ENCODE data around the gene SUSD1. TPM values are rescaled to one million over a fixed set of nuclear protein-coding genes. Genes with fewer than 3 reads are reported as not detected.

SUSD1 gene
- total and polyA plus RNA-seq, 9 of the 15 experiments (the other 6 are each of a cell fraction or from before 2014, with no cell fraction given), result 10.9 to 44.4 (median 36.1) TPM

DNA sequence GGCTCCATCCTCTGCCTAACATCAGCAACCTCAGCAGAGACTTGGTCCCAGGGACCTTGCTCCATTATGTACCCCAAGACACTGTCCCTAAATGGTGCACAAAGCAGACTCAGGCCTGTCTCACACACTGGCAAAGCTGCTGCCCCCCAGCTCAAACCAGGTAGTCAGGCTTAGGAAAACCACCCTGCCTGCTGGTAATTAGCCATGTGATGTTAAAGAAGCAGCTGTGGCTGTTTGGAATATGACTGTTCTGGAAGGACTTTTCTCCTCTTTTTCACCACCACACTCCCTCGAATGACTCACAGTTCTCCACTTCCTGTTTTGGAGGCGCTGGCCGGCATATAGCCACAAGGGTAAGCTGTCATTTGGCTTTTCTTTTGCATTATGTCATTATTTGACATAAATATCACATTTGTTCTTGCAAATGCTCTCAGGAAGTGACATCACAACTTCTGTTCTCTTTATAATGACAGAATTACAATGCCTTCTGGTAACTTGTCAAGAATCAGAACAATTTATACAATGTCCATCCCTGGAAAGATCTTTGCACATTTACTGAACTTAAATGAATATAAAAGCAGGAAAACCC is 113.9 kb downstream of the SUSD1 start (continued):
- TF ChIP-seq, protein P1, sequence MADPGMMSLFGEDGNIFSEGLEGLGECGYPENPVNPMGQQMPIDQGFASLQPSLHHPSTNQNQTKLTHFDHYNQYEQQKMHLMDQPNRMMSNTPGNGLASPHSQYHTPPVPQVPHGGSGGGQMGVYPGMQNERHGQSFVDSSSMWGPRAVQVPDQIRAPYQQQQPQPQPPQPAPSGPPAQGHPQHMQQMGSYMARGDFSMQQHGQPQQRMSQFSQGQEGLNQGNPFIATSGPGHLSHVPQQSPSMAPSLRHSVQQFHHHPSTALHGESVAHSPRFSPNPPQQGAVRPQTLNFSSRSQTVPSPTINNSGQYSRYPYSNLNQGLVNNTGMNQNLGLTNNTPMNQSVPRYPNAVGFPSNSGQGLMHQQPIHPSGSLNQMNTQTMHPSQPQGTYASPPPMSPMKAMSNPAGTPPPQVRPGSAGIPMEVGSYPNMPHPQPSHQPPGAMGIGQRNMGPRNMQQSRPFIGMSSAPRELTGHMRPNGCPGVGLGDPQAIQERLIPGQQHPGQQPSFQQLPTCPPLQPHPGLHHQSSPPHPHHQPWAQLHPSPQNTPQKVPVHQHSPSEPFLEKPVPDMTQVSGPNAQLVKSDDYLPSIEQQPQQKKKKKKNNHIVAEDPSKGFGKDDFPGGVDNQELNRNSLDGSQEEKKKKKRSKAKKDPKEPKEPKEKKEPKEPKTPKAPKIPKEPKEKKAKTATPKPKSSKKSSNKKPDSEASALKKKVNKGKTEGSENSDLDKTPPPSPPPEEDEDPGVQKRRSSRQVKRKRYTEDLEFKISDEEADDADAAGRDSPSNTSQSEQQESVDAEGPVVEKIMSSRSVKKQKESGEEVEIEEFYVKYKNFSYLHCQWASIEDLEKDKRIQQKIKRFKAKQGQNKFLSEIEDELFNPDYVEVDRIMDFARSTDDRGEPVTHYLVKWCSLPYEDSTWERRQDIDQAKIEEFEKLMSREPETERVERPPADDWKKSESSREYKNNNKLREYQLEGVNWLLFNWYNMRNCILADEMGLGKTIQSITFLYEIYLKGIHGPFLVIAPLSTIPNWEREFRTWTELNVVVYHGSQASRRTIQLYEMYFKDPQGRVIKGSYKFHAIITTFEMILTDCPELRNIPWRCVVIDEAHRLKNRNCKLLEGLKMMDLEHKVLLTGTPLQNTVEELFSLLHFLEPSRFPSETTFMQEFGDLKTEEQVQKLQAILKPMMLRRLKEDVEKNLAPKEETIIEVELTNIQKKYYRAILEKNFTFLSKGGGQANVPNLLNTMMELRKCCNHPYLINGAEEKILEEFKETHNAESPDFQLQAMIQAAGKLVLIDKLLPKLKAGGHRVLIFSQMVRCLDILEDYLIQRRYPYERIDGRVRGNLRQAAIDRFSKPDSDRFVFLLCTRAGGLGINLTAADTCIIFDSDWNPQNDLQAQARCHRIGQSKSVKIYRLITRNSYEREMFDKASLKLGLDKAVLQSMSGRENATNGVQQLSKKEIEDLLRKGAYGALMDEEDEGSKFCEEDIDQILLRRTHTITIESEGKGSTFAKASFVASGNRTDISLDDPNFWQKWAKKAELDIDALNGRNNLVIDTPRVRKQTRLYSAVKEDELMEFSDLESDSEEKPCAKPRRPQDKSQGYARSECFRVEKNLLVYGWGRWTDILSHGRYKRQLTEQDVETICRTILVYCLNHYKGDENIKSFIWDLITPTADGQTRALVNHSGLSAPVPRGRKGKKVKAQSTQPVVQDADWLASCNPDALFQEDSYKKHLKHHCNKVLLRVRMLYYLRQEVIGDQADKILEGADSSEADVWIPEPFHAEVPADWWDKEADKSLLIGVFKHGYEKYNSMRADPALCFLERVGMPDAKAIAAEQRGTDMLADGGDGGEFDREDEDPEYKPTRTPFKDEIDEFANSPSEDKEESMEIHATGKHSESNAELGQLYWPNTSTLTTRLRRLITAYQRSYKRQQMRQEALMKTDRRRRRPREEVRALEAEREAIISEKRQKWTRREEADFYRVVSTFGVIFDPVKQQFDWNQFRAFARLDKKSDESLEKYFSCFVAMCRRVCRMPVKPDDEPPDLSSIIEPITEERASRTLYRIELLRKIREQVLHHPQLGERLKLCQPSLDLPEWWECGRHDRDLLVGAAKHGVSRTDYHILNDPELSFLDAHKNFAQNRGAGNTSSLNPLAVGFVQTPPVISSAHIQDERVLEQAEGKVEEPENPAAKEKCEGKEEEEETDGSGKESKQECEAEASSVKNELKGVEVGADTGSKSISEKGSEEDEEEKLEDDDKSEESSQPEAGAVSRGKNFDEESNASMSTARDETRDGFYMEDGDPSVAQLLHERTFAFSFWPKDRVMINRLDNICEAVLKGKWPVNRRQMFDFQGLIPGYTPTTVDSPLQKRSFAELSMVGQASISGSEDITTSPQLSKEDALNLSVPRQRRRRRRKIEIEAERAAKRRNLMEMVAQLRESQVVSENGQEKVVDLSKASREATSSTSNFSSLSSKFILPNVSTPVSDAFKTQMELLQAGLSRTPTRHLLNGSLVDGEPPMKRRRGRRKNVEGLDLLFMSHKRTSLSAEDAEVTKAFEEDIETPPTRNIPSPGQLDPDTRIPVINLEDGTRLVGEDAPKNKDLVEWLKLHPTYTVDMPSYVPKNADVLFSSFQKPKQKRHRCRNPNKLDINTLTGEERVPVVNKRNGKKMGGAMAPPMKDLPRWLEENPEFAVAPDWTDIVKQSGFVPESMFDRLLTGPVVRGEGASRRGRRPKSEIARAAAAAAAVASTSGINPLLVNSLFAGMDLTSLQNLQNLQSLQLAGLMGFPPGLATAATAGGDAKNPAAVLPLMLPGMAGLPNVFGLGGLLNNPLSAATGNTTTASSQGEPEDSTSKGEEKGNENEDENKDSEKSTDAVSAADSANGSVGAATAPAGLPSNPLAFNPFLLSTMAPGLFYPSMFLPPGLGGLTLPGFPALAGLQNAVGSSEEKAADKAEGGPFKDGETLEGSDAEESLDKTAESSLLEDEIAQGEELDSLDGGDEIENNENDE (IDR thresholded peaks at IDR 0.05; ENCODE audit: low read depth, low read length), result no peak
- TF ChIP-seq PCBP1 (IDR thresholded peaks at IDR 0.05; ENCODE audit: low read depth, low read length, poor library complexity, severe bottlenecking) (no peak), SMC3 (conservative IDR thresholded peaks at IDR 0.05; ENCODE audit: insufficient read depth, low read depth, low read length) (no peak), ZBTB1 (CRISPR knock-in tag; IDR thresholded peaks at IDR 0.05; ENCODE audit: borderline replicate concordance, low read depth) (no peak)

Data from K562 (cell line).